ENCODE data around the gene METRN.
"Not testable (repeated sequence)": the region's sequence is repeated elsewhere in the genome, so short reads cannot be mapped to it uniquely, and the experiment has no call there.

METRN gene

GRCh38 chr16:739560-740458 is 24.9 kb downstream of the METRN start:
- no peak for DNase-seq

GRCh38 chr16:740459-740763 is 25.5 kb downstream of the METRN start:
- peak; percentile 38 for DNase-seq

- peak; percentile 91 for DNase-seq
Measured at GRCh38 chr16:740764-741505, 26.0 kb downstream of the METRN start, which contains the start of gene CIAO3. CIAO3 (minus strand) TSS chr16:740997; CDS start chr16:740985, 12 bp downstream.

- DNase-seq: no peak
Measured at GRCh38 chr16:741986-742629, 27.2 kb downstream of the METRN start.

- DNase-seq: not testable (repeated sequence)
Measured at GRCh38 chr16:742894-743293, 28.0 kb downstream of the METRN start.

GRCh38 chr16:743794-744500 is 29.0 kb downstream of the METRN start:
- no peak for DNase-seq

GRCh38 chr16:745739-746138 is 30.8 kb downstream of the METRN start:
- peak; percentile 51 for DNase-seq

GRCh38 chr16:746637-747036 is 31.7 kb downstream of the METRN start:
- no peak for DNase-seq

GRCh38 chr16:747978-748746 is 33.2 kb downstream of the METRN start:
- DNase-seq: no peak

- DNase-seq: no peak
Measured at GRCh38 chr16:749010-749409, 34.1 kb downstream of the METRN start.

- DNase-seq: no peak
Measured at GRCh38 chr16:750485-750884, 35.6 kb downstream of the METRN start.

GRCh38 chr16:751152-752006 is 36.5 kb downstream of the METRN start:
- no peak for DNase-seq

GRCh38 chr16:752007-752312 is 37.0 kb downstream of the METRN start:
- DNase-seq: no peak

- DNase-seq: not testable (repeated sequence)
Measured at GRCh38 chr16:754121-754607, 39.2 kb downstream of the METRN start.

GRCh38 chr16:754656-755055 is 39.7 kb downstream of the METRN start:
- DNase-seq: peak; percentile 76

GRCh38 chr16:756428-756827 is 41.5 kb downstream of the METRN start:
- DNase-seq: no peak

- no peak for DNase-seq
Measured at GRCh38 chr16:759110-759910, 44.4 kb downstream of the METRN start.

GRCh38 chr16:760065-760464 is 45.1 kb downstream of the METRN start:
- no peak for DNase-seq

GRCh38 chr16:760545-761343 is 45.8 kb downstream of the METRN start, which contains the start of gene MSLN:
MSLN (plus strand) TSS chr16:760734; CDS start chr16:762681, 1,947 bp downstream.
- DNase-seq: no peak

Measured in OCI-M1 (cell line).